ENCODE results near the gene CLDN6.

CLDN6 gene

GRCh38 chr16:3012246-3012645 is 5.7 kb downstream of the CLDN6 start:
- peaks cover 34% of the 10 kb centered on the region for H3K27me3 ChIP-seq (ENCODE audit: control insufficient read depth, low read length)
- no peak overlapping the region for H3K4me2 ChIP-seq (ENCODE audit: low read length)
- no peaks in the 10 kb centered on the region for H3K36me3 ChIP-seq (ENCODE audit: control insufficient read depth, low read length)
- no peaks in the 10 kb centered on the region for H3K9me3 ChIP-seq (ENCODE audit: control insufficient read depth, insufficient read depth, low read length)
- H4K20me1 ChIP-seq (ENCODE audit: control insufficient read depth, insufficient read depth, low read depth, low read length), result no peaks in the 10 kb centered on the region
- H3K79me2 ChIP-seq (ENCODE audit: control insufficient read depth, low read length), result no peaks in the 10 kb centered on the region
- no peak overlapping the region for H3K4me3 ChIP-seq (ENCODE audit: low read length)
- peaks cover 14% of the 10 kb centered on the region for H3K4me1 ChIP-seq (ENCODE audit: control insufficient read depth, low read length)
- H3K9me2 ChIP-seq (replicated peaks; ENCODE audit: control insufficient read depth, low read length), result no peaks in the 10 kb centered on the region
- no peak overlapping the region for H3K27ac ChIP-seq (ENCODE audit: low read depth, low read length)
- H3F3A ChIP-seq (ENCODE audit: control insufficient read depth, insufficient read depth), result no peaks in the 10 kb centered on the region
- no peak for TF ChIP-seq EZH2phosphoT487 (IDR thresholded peaks at IDR 0.05; ENCODE audit: borderline replicate concordance, low read length)
- TF ChIP-seq, protein P1, sequence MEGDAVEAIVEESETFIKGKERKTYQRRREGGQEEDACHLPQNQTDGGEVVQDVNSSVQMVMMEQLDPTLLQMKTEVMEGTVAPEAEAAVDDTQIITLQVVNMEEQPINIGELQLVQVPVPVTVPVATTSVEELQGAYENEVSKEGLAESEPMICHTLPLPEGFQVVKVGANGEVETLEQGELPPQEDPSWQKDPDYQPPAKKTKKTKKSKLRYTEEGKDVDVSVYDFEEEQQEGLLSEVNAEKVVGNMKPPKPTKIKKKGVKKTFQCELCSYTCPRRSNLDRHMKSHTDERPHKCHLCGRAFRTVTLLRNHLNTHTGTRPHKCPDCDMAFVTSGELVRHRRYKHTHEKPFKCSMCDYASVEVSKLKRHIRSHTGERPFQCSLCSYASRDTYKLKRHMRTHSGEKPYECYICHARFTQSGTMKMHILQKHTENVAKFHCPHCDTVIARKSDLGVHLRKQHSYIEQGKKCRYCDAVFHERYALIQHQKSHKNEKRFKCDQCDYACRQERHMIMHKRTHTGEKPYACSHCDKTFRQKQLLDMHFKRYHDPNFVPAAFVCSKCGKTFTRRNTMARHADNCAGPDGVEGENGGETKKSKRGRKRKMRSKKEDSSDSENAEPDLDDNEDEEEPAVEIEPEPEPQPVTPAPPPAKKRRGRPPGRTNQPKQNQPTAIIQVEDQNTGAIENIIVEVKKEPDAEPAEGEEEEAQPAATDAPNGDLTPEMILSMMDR (IDR thresholded peaks at IDR 0.05; ENCODE audit: low read depth, low read length, poor library complexity, severe bottlenecking), result no peak

DNA sequence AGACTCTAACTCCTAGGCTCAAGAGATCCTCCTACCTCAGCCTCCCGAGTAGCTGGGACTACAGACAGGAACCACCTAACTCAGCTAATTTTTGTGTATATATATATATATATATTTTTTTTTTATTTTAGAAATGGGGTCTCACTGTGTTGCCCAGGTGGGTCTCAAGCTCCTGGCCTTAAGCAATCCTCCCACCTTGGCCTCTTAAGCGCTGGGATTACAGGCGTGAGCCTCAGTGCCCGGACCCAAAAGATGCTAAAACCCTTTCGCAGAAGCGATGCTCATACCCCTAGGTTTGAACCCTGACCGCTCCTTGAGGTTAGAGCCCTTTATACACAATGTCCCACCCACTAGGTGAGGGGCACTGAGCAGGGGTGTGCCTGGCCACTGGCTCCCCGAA is 7.5 kb downstream of the CLDN6 start:
- no peaks in the 10 kb centered on the region for H3K9me3 ChIP-seq (ENCODE audit: control insufficient read depth, insufficient read depth, low read length)
- TF ChIP-seq, protein P1 (IDR thresholded peaks at IDR 0.05; ENCODE audit: low read depth, low read length, poor library complexity, severe bottlenecking), result no peak
- TF ChIP-seq EZH2phosphoT487 (IDR thresholded peaks at IDR 0.05; ENCODE audit: borderline replicate concordance, low read length), result no peak
- no peak overlapping the region for H3K4me3 ChIP-seq (ENCODE audit: low read length)
- peaks cover 43% of the 10 kb centered on the region for H3K27me3 ChIP-seq (ENCODE audit: control insufficient read depth, low read length)
- H4K20me1 ChIP-seq (ENCODE audit: control insufficient read depth, insufficient read depth, low read depth, low read length), result no peaks in the 10 kb centered on the region
- peaks cover 17% of the 10 kb centered on the region for H3K4me1 ChIP-seq (ENCODE audit: control insufficient read depth, low read length)
- H3K36me3 ChIP-seq (ENCODE audit: control insufficient read depth, low read length), result no peaks in the 10 kb centered on the region
- no peak overlapping the region for H3K4me2 ChIP-seq (ENCODE audit: low read length)
- H3K79me2 ChIP-seq (ENCODE audit: control insufficient read depth, low read length), result no peaks in the 10 kb centered on the region
- no peak overlapping the region for H3K27ac ChIP-seq (ENCODE audit: low read depth, low read length)
- H3K9me2 ChIP-seq (replicated peaks; ENCODE audit: control insufficient read depth, low read length), result no peaks in the 10 kb centered on the region
- no peaks in the 10 kb centered on the region for H3F3A ChIP-seq (ENCODE audit: control insufficient read depth, insufficient read depth)

DNA sequence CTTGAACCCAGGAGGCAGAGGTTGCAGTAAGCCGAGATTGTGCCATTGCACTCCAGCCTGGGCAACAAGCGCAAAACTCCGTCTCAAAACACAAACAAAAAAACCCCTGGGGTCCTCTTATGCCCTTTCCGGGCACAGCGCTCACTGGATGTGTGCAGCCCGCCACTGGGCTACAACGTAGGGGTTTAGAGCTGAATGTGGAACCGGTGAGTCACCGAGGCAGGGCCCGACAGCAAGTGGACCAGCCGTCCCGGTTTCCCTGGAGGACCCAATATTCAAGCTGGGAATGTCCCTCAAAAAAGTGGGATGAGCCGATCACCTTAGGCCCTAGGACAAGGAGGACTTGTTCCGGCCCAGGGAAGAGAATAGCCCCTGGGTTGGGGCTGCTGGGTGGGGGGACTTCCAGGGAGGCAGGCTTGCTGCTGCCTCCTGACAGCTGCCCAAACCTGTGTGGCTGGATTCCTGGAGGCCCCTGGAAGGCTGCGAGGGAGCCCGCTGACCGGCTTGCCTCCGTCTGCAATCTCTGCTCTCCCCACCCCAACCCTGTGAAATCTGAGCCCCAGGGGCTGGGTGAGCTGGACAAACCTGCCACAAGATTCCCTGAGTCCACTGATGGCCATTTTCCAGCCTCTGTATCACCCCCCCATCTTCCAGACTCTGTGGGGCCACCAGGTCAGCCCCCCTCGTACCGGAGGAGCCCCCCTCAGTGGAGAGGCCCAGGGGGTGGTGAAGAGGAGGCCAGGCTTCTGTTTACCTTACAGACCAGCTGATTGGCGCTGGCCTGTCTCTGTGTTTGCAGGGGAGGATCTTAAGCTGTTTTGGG is 8.2 kb downstream of the CLDN6 start:
- H3K9me3 ChIP-seq (ENCODE audit: control insufficient read depth, insufficient read depth, low read length), result no peaks in the 10 kb centered on the region
- no peak overlapping the region for H3K27ac ChIP-seq (ENCODE audit: low read depth, low read length)
- no peaks in the 10 kb centered on the region for H3K9me2 ChIP-seq (replicated peaks; ENCODE audit: control insufficient read depth, low read length)
- no peaks in the 10 kb centered on the region for H3K79me2 ChIP-seq (ENCODE audit: control insufficient read depth, low read length)
- peaks cover 47% of the 10 kb centered on the region for H3K27me3 ChIP-seq (ENCODE audit: control insufficient read depth, low read length)
- peaks cover 20% of the 10 kb centered on the region for H3K4me1 ChIP-seq (ENCODE audit: control insufficient read depth, low read length)
- H4K20me1 ChIP-seq (ENCODE audit: control insufficient read depth, insufficient read depth, low read depth, low read length), result no peaks in the 10 kb centered on the region
- no peak for TF ChIP-seq EZH2phosphoT487 (IDR thresholded peaks at IDR 0.05; ENCODE audit: borderline replicate concordance, low read length)
- TF ChIP-seq, protein P1 (IDR thresholded peaks at IDR 0.05; ENCODE audit: low read depth, low read length, poor library complexity, severe bottlenecking), result no peak
- H3K4me2 ChIP-seq (ENCODE audit: low read length), result no peak overlapping the region
- H3K36me3 ChIP-seq (ENCODE audit: control insufficient read depth, low read length), result no peaks in the 10 kb centered on the region
- no peak overlapping the region for H3K4me3 ChIP-seq (ENCODE audit: low read length)
- no peaks in the 10 kb centered on the region for H3F3A ChIP-seq (ENCODE audit: control insufficient read depth, insufficient read depth)
